G401.6 (cell line): Measurements from ENCODE around the gene OGFOD3.
"Not testable (repeated sequence)": the region's sequence is repeated elsewhere in the genome, so short reads cannot be mapped to it uniquely, and the experiment has no call there.

Experiments used
- FAIRE-seq: peaks from 2 replicates; lab custom pipeline; 2012; peaks lifted over from hg19 to GRCh38; lab: Jason Lieb, UNC

The OGFOD3 gene

GRCh38 chr17:82433560-82434215 is 15.3 kb upstream of the OGFOD3 start:
- no peak for FAIRE-seq

GRCh38 chr17:82432017-82432416 is 13.6 kb upstream of the OGFOD3 start:
- FAIRE-seq = no peak

GRCh38 chr17:82429824-82430223 is 11.4 kb upstream of the OGFOD3 start:
- FAIRE-seq = no peak

- no peak for FAIRE-seq
Measured at GRCh38 chr17:82428546-82428945, 10.2 kb upstream of the OGFOD3 start.

GRCh38 chr17:82424863-82425159 is 6.4 kb upstream of the OGFOD3 start:
- FAIRE-seq = no peak

GRCh38 chr17:82424001-82424862 is 5.8 kb upstream of the OGFOD3 start:
- peak; percentile 28 for FAIRE-seq

GRCh38 chr17:82419540-82419939 is 1.2 kb upstream of the OGFOD3 start:
- FAIRE-seq = no peak

GRCh38 chr17:82416771-82417170 is 1.6 kb downstream of the OGFOD3 start:
- FAIRE-seq = no peak

GRCh38 chr17:82416264-82416663 is 2.1 kb downstream of the OGFOD3 start:
- no peak for FAIRE-seq

- FAIRE-seq = no peak
Measured at GRCh38 chr17:82415786-82416185, 2.6 kb downstream of the OGFOD3 start.

- no peak for FAIRE-seq
Measured at GRCh38 chr17:82415336-82415735, 3.0 kb downstream of the OGFOD3 start.

- FAIRE-seq = no peak
Measured at GRCh38 chr17:82414548-82415281, 3.7 kb downstream of the OGFOD3 start.

GRCh38 chr17:82412535-82413520 is 5.6 kb downstream of the OGFOD3 start:
- no peak for FAIRE-seq

- not testable (repeated sequence) for FAIRE-seq
Measured at GRCh38 chr17:82412081-82412480, 6.3 kb downstream of the OGFOD3 start.

- no peak for FAIRE-seq
Measured at GRCh38 chr17:82411396-82412053, 6.9 kb downstream of the OGFOD3 start.

- FAIRE-seq = no peak
Measured at GRCh38 chr17:82410014-82410716, 8.2 kb downstream of the OGFOD3 start.

- no peak for FAIRE-seq
Measured at GRCh38 chr17:82408938-82409318, 9.5 kb downstream of the OGFOD3 start.

GRCh38 chr17:82408288-82408937 is 10.0 kb downstream of the OGFOD3 start:
- FAIRE-seq = no peak

GRCh38 chr17:82407255-82407654 is 11.1 kb downstream of the OGFOD3 start:
- FAIRE-seq = no peak

GRCh38 chr17:82406131-82406671 is 12.2 kb downstream of the OGFOD3 start:
- FAIRE-seq = no peak
